Measurements from ENCODE around the gene TMEM181.
"Not testable (repeated sequence)": the region's sequence is repeated elsewhere in the genome, so short reads cannot be mapped to it uniquely, and the experiment has no call there.

TMEM181 gene

DNA sequence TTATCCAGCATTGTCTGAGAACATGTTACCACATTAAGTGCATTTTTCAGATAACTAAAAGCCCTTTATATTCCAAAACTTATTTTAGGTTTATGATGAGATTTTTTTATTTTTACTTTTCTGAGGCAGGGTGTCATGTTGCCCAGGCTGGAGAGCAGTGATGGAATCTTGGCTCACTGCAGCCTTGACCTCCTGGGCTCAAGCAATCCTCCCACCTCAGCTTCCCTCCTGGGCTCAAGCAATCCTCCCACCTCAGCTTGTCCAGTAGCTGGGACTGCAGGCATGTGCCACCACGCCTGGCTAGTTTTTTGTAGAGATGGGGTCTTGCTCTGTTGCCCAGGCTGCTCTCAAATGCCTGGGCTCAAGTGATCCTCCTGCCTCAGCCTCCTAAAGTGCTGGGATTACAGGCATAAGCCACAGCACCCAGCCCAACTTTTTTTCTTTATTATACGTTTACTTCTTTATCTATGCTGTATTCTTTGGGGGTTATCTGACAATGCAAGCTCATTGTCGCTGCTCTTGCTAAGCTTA lies 78.5 kb downstream of the TMEM181 start:
- no peak for DNase-seq (ENCODE audit: low read depth in 2 of 2)

DNA sequence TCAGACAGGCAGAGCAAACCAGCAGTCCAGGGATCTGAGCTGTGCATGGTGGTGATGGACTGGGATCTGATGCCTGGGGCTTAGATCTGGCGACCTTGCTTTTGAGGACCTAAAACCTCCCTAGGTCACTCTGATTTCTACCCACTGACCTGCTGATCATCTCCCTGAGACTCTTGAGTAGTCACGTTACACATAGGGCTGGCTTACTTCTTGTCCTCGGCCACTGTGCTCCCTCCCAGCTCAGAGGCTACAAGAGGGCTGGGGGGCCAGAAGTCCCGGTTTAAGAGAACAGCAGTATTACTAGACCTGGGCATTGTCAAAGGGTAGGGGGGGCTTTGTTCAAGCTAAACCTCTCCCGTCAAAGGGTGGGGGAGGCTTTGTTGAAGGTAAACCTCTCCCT lies 79.2 kb downstream of the TMEM181 start:
- no peak for DNase-seq (ENCODE audit: low read depth in 2 of 2)

DNA sequence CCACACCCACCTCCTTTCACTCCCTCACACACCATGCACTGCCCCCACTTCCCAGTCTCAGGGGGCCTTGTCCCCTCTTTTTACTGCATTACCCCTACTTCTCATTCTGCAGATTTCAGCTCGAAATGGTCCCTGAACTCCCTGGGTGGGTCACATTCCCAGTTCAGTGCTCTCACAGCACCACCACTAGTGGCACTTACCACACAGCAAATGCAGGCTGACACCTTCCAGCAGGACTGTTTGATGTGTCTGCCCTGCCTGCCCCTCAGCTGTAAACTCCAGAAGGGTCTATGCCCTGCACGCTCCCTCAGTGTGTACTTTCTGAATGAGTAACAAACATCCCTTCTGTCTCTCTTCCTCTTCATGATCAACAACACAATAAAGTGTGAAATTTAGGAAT lies 80.6 kb downstream of the TMEM181 start:
- DNase-seq (ENCODE audit: low read depth in 2 of 2) = no peak

DNA sequence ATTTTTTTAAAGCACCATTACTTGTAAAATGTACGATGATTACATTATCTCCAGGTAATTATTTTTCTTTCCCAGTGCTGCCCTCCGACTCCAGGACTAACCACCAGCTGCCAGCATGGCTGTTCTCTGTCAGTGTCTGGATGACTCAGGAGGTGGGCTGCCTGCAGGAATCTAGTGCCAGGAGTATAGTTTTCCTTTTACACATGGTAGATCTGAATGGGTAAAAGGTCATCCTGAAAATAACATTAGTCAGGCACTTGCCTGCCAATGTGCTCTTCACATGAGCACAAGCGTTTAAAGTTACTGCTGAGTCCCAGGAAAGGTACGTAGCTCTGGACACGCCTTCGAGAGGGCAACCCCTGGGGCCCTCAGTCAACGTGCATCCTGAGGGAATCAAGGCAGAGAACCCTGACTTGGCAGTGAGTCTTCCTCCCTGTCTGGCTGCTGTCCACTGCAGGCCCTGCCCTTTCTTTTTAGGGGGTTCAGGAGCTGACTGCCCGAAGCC lies 82.3 kb downstream of the TMEM181 start:
- no peak for DNase-seq (ENCODE audit: low read depth in 2 of 2)

DNA sequence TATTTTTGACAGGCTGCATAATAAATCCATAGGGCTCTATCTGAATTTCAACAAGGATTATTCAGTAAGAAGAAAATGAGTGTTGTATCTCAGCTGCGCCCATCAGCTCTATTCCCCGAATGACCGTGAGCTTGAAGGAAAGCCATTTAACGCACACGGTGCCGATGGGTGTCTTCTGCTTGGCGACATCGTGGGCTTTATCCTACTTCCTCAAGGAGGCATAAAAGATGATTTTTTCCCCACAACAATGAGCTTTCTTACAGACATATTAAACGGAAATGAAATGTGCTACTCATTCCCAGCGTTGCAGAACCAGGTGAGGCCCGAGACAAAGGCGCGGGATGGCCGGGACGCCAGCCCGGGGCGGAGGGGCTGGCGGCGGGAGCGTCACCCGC lies 83.9 kb downstream of the TMEM181 start:
- no peak for DNase-seq (ENCODE audit: low read depth in 2 of 2)

DNA sequence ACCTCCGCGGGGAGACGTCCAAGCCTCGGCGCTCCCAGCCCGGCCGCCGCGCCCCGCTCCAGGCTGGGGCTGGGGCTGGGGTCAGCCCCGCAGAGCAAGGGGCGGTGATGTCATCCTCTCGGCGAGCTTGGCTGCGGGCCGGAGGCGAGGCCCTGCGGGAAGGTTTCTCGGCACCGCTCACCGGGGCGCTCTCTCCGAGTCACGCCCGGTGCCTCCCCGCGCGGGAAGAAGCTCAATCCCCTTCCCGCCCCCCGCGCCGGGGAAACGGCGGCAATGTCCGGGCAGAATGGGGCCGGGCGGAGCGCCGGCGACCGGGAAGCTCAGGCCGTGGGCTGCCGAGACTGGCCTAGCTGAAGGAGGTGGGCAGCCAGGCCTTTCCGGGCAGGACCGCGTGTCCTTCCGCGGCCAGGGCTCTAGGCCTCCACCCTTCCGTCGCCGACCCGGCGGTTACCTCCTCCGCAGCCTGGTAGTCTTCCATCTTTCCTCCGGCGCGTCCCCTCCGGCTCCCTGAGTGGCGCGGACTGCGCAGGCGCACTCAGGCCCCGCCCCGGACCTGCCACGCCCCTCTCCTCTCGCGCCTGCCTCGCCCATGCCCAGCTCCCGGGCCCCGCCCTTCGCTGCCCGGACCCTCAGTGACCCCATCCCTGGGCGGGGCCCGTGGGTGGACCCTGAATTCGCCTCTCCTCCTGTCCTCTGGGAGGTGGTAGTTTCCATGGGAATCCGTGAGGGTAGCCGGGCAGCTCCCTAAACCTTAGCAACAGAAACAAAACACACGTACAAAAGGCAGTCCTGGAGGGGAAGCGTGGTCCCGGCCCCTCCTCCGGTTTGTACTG lies 84.6 kb downstream of the TMEM181 start, which contains the start of gene DYNLT1:
Gene DYNLT1, minus strand, starts transcription at position 513 of the 833 bp plus-strand sequence. Its CDS starts 35 bp downstream, at position 478.
- peak; percentile 82 to 88 for DNase-seq (ENCODE audit: low read depth in 2 of 2)

DNA sequence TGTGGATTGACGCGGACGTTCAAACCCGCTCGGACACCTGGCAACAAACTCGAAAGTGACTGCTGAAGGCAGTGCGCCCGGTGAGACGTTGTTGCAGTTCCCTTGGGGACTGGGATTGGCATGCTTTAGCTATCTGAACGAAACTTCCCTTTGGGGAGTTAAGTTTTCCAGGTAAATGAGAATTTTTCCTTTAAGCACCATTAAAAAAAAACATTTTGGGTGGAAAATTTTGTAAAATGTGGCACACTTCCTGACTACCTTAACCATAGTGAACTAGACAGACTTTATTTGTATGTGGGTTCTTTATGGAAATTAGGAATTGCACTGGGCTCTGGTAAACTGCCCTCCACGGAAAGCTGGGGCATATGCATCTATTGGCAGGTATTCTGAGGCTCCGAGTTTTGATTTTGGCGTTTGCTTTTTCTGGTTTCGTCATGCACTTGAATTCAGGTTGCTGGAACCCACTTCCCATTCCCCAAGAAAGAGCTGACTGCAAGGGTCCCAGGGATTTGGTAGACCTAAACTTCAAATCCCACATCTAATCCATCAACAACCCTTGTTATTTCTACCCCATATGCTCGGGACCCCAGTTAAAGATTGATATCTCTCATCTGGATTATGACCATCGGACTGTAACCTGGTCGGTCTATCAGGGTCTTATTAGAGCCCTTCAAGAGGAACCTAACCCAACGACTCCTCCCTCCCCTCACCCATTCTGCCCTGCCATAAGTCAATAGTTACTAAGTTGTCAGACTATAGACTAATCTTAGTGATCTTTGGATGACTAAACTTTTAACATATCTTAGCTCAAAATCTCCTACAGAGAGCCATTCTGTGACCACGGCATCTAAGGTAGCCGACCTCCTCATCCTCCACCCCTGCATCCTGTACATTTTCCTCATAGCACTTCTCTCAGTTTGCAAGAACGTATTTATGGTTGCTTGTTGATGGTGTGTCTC lies 85.5 kb downstream of the TMEM181 start:
- DNase-seq (ENCODE audit: low read depth in 2 of 2) = no peak

GRCh38 chr6:158646023-158646910 lies 86.4 kb downstream of the TMEM181 start:
- no peak for DNase-seq (ENCODE audit: low read depth in 2 of 2)

- no peak for DNase-seq (ENCODE audit: low read depth in 2 of 2)
Observed at GRCh38 chr6:158647501-158647900, 87.6 kb downstream of the TMEM181 start.

DNA sequence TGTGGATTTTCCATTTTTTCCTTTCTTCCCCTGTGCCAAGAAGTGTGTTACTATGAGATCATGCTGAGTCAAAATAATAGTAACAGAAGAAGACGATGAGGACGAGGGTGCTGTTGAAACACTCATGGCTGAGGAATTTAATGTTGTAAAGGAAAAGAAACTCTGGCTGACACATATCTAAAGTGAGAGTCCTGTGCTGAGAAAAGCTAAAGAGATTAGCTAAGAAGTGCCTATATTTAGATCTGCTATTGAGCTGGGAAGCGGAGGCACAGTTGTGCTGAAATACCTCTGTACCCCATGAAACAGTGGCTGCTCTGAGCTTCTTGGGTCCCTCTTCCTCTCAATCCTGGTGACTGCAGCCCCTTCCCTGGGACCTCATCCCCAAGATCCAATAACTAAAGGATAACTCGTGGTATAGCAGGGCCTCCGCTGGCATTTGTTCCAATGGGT lies 88.8 kb downstream of the TMEM181 start:
- DNase-seq (ENCODE audit: low read depth in 2 of 2) = no peak

DNA sequence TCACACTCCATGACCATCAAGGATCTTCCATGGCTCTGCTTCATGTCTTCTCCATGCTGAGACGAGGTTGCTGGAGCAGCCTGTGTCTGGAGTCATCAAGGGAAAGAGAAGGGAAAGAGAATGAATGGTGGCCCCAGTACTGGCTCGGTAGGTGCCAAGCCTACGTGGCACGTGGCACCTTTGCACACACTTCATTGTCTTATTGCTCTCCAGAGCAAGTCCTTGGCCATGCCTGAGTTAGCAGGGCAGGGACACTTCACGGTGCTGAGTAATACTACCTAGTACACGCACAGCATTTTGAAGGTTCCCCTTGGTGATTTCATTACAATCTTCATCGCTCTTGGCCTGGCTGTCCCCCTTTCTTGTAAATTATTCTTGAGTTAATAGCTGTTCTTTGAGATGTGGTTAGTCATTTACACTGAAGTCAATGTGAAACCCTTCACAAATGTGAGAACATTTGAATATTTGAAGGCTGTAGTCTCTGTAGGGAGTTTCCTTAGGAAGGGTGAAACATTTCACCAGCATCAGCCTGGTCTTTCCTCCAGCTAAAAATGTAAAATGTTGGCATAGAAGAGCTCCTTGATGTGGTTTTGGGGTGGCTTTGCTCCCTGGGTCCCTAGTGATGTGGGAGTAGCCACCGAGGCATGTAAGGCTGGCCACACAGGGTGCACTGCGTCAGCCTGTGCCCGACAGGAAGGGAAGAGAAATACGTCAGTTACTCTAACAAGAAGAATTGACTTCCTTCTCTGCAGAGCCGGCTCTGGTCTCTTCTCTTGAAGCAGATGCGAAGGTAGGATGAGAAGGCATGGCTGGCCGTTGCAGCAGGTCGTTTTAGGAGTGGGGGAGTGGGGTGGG lies 89.6 kb downstream of the TMEM181 start, which contains the start of gene SYTL3:
Gene SYTL3, plus strand, starts transcription at position 766 of the 855 bp plus-strand sequence. CDS start 13,215 bp downstream, outside the sequence.
- DNase-seq (ENCODE audit: low read depth in 2 of 2) = peak; percentile 70 to 78

DNA sequence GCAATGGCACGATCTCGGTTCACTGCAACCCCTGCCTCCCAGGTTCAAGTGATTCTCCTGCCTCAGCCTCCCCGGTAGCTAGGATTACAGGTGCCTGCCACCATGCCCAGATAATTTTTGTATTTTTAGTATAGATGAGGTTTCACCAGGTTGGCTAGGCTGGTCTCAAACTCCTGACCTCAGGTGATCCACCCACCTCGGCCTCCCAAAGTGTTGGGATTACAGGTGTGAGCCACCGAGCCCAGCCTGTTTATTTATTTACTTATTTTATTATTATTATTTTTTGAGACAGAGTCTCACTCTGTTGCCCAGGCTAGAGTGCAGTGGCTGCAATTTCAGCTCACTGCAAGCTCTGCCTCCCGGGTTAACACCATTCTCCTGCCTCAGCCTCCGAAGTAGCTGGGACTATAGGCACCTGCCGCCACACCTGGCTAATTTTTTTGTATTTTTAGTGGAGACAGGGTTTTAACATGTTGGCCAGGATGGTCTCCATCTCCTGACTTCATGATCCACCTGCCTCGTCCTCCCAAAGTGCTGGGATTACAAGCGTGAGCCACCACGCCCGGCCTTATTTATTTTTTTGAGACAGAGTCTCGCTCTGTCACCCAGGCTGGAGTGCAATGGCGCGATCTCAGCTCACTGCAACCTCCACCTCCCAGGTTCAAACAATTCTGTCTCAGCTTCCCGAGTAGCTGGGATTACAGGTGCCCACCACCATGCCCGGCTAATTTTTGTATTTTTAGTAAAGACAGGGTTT lies 92.3 kb downstream of the TMEM181 start:
- DNase-seq (ENCODE audit: low read depth in 2 of 2) = not testable (repeated sequence)

- peak; percentile 74 to 81 for DNase-seq (ENCODE audit: low read depth in 2 of 2)
Observed at GRCh38 chr6:158653577-158654354, 93.9 kb downstream of the TMEM181 start.

DNA sequence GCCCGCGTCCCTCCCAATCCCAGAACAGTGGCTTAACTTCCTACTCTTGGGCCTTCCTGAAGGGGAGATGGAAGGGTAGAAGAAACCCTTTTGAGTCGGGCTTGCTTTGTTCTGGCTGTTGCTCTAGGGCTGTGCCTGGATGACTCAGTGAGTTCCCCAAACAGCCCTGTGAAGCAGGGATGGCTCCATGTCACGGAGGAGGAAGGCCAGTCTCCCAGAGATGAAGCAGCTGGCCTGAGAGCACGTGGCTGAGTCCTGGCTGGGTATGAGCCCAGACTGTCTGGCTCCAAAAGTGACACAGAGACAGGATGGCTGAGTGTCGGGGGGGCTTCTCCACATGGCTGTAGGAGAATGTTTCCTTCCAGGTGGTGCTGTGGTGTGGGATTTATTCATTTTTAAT lies 94.6 kb downstream of the TMEM181 start:
- no peak for DNase-seq (ENCODE audit: low read depth in 2 of 2)

DNA sequence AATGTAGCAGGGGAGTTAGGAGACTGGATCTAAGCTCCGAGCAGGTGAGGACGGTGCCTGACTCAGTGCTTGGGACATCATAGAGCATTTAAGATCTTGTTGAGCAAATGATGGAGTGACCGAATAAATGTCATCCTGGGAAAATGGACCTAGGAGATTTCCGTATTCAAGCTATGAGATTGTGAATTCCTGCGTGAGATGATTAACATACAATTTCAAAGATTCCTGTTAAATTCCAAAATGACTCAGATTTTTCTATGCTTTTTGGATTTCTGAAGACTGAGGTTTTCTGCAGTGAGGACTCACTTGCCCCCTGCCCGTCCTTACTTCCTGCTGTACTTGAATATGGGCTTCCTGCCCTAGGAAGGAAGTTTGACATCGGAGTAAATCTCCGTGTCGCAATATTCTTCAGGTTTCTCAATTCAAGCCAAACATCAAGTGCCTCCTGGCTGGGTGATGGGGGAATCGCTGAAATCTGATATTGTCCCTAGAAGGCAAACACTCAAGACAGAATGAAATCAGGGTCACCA lies 95.1 kb downstream of the TMEM181 start:
- no peak for DNase-seq (ENCODE audit: low read depth in 2 of 2)

DNA sequence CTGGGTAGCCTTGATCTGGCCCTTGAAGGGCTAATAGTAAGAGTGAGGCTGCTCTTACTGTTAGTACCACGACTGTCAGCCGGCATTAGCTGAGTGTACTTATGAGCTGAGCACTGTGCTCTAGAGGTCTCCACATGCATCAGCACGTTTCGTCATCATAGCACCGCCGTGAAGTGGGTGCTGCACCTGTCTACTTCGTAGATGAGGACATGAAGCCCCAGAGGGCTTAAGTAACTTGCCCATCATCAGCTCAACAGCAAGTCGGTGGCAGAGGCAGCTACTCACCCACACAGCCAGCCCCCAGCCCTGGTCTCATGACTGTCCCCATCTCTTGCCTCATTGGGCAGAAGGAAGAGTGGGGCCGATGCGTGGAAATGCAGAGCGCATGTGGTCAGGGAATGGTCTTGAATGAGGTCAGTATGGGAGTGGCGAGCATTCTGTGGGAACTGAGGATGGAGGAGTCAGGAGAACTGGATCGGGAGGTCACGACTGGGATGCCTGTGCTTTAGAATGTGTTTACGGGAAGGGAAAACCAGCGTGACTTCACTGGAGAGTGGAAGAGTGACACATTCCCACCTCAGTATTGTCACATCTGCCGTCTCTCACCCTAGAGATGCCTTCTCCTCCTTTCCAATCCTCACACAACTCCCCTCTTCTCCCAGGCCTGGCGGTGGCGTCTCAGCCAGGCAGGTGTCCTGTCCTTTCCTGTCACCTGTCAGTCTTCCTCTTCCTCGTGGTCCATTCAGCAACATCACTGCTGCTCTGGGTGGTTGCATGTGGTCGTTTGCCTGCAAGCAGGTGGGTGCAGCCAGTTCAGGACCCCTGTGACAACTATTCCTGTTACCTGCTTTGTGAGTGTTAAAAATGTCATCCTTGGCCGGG lies 95.9 kb downstream of the TMEM181 start:
- no peak for DNase-seq (ENCODE audit: low read depth in 2 of 2)

- not testable (repeated sequence) for DNase-seq (ENCODE audit: low read depth in 2 of 2)
Observed at GRCh38 chr6:158656986-158657385, 97.1 kb downstream of the TMEM181 start.

Measured in stimulated activated CD4-positive, alpha-beta T cell treated with anti-CD3 and anti-CD28 coated beads, Interleukin-12 subunit alpha, Interleukin-12 subunit beta, amount 100 ng/mL, for 24 hours (primary cell).